Transverse colon (tissue), 4 donors: ENCODE results near the gene TSPAN5. TPM values are rescaled to one million over a fixed set of nuclear protein-coding genes. Genes with fewer than 3 reads are reported as not detected.
A peak's percentile ranks its signal among the peaks of the same experiment; 100 is the strongest.

Experiments
- DNase-seq: peaks from one replicate; pipeline ENCODE4 v3.0.0-alpha.2; 2019
- H3K27ac ChIP-seq, 4 donors: fragments of 200-600 bp; sonication (generic); 2 replicates each; pipeline ENCODE4 v1.5.1; 2016 to 2018; ENCODE audit warnings: inconsistent platforms in 4 of 4
- H3K27me3 ChIP-seq: fragments of 200-600 bp; sonication (generic); 2 replicates; pipeline ENCODE4 v1.5.1; 2017; ENCODE audit warnings: inconsistent platforms
- H3K36me3 ChIP-seq, 4 donors: fragments of 200-600 bp; sonication (generic); 2 replicates each; pipeline ENCODE4 v1.5.1; 2017 to 2019; ENCODE audit warnings: inconsistent platforms in 4 of 4
- H3K4me1 ChIP-seq, 4 donors: fragments of 200-600 bp; sonication (generic); 2 replicates each; pipeline ENCODE4 v1.5.1; 2017 to 2020; ENCODE audit warnings: inconsistent platforms in 4 of 4
- H3K4me3 ChIP-seq, 4 donors: fragments of 200-600 bp; sonication (generic); 1 replicate in 1 of 4; 2 replicates in 3 of 4; pipeline versions ENCODE4 v1.5.1 to v1.6.1; 2017 to 2019; ENCODE audit warnings: inconsistent platforms in 4 of 4
- H3K9me3 ChIP-seq, 2 donors: fragments of 200-600 bp; sonication (generic); 2 replicates each; pipeline ENCODE4 v1.5.1; 2017 to 2019; ENCODE audit warnings: inconsistent platforms in 2 of 2
- CTCF ChIP-seq, 5 experiments: fragments of 200-600 bp in 3 of 5; fragments of 450-650 bp in 2 of 5; sonication (generic) in 3 of 5; IDR thresholded peaks; 1 replicate in 2 of 5; 2 replicates in 3 of 5; pipeline ENCODE4 v1.5.1; 2016 to 2017; ENCODE audit warnings: antibody characterized with exemption in 5 of 5, inconsistent platforms in 3 of 5, mild to moderate bottlenecking in 2 of 5, moderate library complexity in 1 of 5
- EP300 ChIP-seq: sonication (generic); formaldehyde crosslinking; IDR thresholded peaks from one replicate; pipeline ENCODE4 v1.6.1; 2017; ENCODE audit warnings: antibody characterized with exemption, low read depth
- POLR2A ChIP-seq: fragments of 450-650 bp; IDR thresholded peaks from one replicate; pipeline ENCODE4 v1.6.1; 2016; ENCODE audit warnings: antibody characterized with exemption, mild to moderate bottlenecking, moderate library complexity
- POLR2AphosphoS5 ChIP-seq, 3 donors: sonication (generic); formaldehyde crosslinking; IDR thresholded peaks; one replicate each; pipeline ENCODE4 v1.6.1; 2016; ENCODE audit warnings: antibody characterized with exemption in 3 of 3
- WGBS, 2 donors: methylation state at CpG; one replicate each; pipeline ENCODE4 v1.1.5; 2018; ENCODE audit warnings: low coverage in 1 of 2; 5-methylcytosine and 5-hydroxymethylcytosine counted together
- in situ Hi-C, 4 donors: fragments of 200-750 bp; cut with MboI; loops; one replicate each; pipeline versions ENCODE4 v1.15.0 to v1.15.1; 2017; ENCODE audit warnings: low sequenced_read_pairs in 3 of 4, low pct_ligation_motif_present in 1 of 4, low pct_unique_long_range_greater_than_20kb in 1 of 4
- intact Hi-C: fragments of 100-400 bp; cut with DNase I; formaldehyde crosslinking; loops from one replicate; pipeline ENCODE4 v1.15.1; 2023; ENCODE audit warnings: low total_unique reads
- total RNA-seq, 4 donors: library from RNA; depleted of rRNA; stranded (reverse); fragments of >200 nt; gene quantifications; one replicate each; pipeline ENCODE4 v1.1.0, GENCODE V29; 2016

TSPAN5 gene
- total RNA-seq, 4 donors from 2014 or later, result 1.1 to 9.6 (median 4.4) TPM

- no peaks in the 10 kb centered on the region for H3K27me3 ChIP-seq
- in situ Hi-C loops, result no loop called here
- H3K9me3 ChIP-seq, result no peaks in the 10 kb centered on the region
- H3K27ac ChIP-seq, result peak overlapping the region; percentile 71 to 84 (median 78)
- DNase-seq, result peak; percentile 23
- peaks cover 4 to 31% (median 16%) of the 10 kb centered on the region in 4 donors for H3K4me1 ChIP-seq
- H3K4me3 ChIP-seq, result peak overlapping the region; percentile 51 to 84 (median 70)
- intact Hi-C loops, result loop anchor here (10.0 kb wide), 1 partner anchor 173 kb away; no protein-coding TSS in a partner anchor
- H3K36me3 ChIP-seq, result no peaks in the 10 kb centered on the region
- 0 to 2% methylated on average over 12 to 46 of the region's 46 CpGs for WGBS, 2 donors
- TF ChIP-seq POLR2AphosphoS5 (IDR thresholded peaks at IDR 0.05) (peak in 2 of 3 donors; percentile 7 to 19), EP300 (no peak), POLR2A (no peak)
These were observed 702 bp downstream of the TSPAN5 start for GRCh38 chr4:98657531-98658286.

- Histone ChIP-seq H3K36me3 (no peaks in the 10 kb centered on the region), H3K27me3 (no peaks in the 10 kb centered on the region), H3K4me1 (peaks cover 4 to 30% (median 16%) of the 10 kb centered on the region in 4 donors), H3K9me3 (no peaks in the 10 kb centered on the region), H3K27ac (no peak overlapping the region), H3K4me3 (peak overlapping the region in 3 of 4 donors; percentile 62 to 84 (median 77))
- no peak for DNase-seq
- WGBS, 2 donors, result 37 to 46% methylated on average over 5 to 6 of the region's 6 CpGs
- intact Hi-C loops, result loop anchor here (10.0 kb wide), 1 partner anchor 172 kb away; no protein-coding TSS in a partner anchor
- TF ChIP-seq EP300 (no peak), CTCF (IDR thresholded peaks at IDR 0.05) (no peak), POLR2AphosphoS5 (IDR thresholded peaks at IDR 0.05) (no peak), POLR2A (no peak)
- in situ Hi-C loops, result no loop called here
These were observed 1.5 kb downstream of the TSPAN5 start for GRCh38 chr4:98656886-98657285.

DNA sequence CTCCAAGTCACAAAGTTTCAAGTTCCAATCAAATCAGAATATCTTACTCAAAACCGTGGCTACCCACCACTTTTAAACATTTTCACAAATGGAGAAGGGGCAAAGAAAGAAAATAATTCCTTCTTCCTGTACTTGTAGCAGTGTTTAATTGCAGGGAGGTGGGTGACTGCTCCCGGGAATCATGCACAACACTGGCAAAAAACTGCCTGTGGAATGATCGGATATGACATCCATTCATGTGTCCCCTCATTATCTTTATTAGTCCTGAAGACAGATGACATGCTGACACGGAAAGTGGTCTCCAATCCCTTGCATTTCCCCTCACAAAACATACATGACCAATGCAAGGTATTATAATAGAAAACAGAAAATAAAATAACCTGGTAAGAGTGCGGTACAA lies 2.0 kb downstream of the TSPAN5 start:
- Histone ChIP-seq H3K9me3 (no peaks in the 10 kb centered on the region), H3K36me3 (no peaks in the 10 kb centered on the region), H3K27ac (no peak overlapping the region), H3K4me1 (peaks cover 4 to 27% (median 16%) of the 10 kb centered on the region in 4 donors), H3K4me3 (no peak overlapping the region), H3K27me3 (no peaks in the 10 kb centered on the region)
- intact Hi-C loops, result loop anchor here (10.0 kb wide), 1 partner anchor 172 kb away; no protein-coding TSS in a partner anchor
- DNase-seq, result no peak
- 79 to 90% methylated on average over 5 of the region's 5 CpGs for WGBS, 2 donors
- in situ Hi-C loops, result no loop called here
- TF ChIP-seq EP300 (no peak), POLR2AphosphoS5 (IDR thresholded peaks at IDR 0.05) (no peak), CTCF (IDR thresholded peaks at IDR 0.05) (no peak), POLR2A (no peak)

GRCh38 chr4:98653890-98654867 lies 4.2 kb downstream of the TSPAN5 start:
- in situ Hi-C loops (no loop called here), intact Hi-C loops (loop anchor here (10.0 kb wide), 1 partner anchor 169 kb away; no protein-coding TSS in a partner anchor)
- no peaks in the 10 kb centered on the region for H3K27me3 ChIP-seq
- no peaks in the 10 kb centered on the region for H3K36me3 ChIP-seq
- TF ChIP-seq EP300, result no peak
- TF ChIP-seq CTCF (IDR thresholded peaks at IDR 0.05), result no peak
- no peak for TF ChIP-seq POLR2A
- no peak for TF ChIP-seq POLR2AphosphoS5 (IDR thresholded peaks at IDR 0.05)
- no peaks in the 10 kb centered on the region for H3K9me3 ChIP-seq
- H3K27ac ChIP-seq, result peak overlapping the region in 2 of 4 donors; percentile 5 to 42
- WGBS, 2 donors, result 70 to 90% methylated on average over 3 to 5 of the region's 5 CpGs
- DNase-seq, result no peak
- H3K4me1 ChIP-seq, result peaks cover 2 to 19% (median 11%) of the 10 kb centered on the region in 4 donors
- no peak overlapping the region for H3K4me3 ChIP-seq
